GM21515 (cell line): ENCODE results near the gene SYNE2.
"Not testable (repeated sequence)": the region's sequence is repeated elsewhere in the genome, so short reads cannot be mapped to it uniquely, and the experiment has no call there.

ENCODE experiments used
- ATAC-seq: cut with Tn5 transposase; IDR thresholded peaks from one replicate; pipeline ENCODE4 v1.9.1; 2021; ENCODE audit not compliant: unreplicated experiment

Gene SYNE2

GRCh38 chr14:63852817-63853731, at the start of gene SYNE2:
TSS of gene SYNE2 (plus strand) at chr14:63853004. CDS start at chr14:63909149, 56,145 bp downstream.
- peak; percentile 77 for ATAC-seq

DNA sequence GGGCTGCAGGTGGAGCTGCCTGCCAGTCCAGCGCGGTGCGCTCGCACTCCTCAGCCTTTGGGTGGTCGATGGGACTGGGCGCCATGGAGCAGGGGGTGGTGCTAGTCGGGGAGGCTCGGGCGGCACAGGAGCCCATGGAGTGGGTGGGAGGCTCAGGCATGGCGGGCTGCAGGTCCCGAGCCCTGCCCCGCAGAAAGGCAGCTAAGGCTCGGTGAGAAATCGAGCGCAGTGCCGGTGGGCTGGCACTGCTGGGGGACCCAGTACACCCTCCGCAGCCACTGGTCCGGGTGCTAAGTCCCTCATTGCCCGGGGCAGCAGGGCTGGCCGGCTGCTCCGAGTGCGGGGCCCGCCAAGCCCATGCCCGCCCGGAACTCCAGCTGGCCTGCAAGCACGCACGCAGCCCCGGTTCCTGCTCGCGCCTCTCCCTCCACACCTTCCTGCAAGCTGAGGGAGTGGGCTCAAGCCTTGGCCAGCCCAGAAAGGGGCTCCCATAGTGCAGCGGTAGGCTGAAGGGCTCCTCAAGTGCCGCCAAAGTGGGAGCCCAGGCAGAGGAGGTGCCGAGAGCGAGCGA, 49.5 kb upstream of the SYNE2 start:
- ATAC-seq = not testable (repeated sequence)

- ATAC-seq = not testable (repeated sequence)
These were observed 46.7 kb upstream of the SYNE2 start for GRCh38 chr14:63806064-63806463.

- not testable (repeated sequence) for ATAC-seq
These were observed 41.1 kb upstream of the SYNE2 start for GRCh38 chr14:63811692-63812091.

DNA sequence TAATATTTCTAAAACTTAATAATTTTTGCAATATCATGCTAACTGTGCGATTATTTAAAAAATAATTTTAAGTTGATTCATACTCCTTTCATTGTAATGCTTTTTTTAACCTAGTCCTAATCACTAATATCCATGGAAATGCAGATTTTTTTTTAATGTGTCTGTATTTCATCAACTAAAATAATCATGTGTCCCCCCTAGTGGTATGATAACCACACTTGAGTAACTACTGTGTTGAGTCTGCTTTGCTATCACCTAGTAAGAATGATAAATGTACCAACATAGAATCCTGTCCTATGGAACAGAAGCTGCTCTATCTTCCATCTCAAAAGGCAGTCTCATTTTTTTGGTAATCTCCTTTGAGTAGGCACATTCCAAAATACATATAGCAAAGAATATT, 19.1 kb upstream of the SYNE2 start:
- no peak for ATAC-seq

GRCh38 chr14:63840981-63841380, 11.8 kb upstream of the SYNE2 start:
- ATAC-seq = no peak

DNA sequence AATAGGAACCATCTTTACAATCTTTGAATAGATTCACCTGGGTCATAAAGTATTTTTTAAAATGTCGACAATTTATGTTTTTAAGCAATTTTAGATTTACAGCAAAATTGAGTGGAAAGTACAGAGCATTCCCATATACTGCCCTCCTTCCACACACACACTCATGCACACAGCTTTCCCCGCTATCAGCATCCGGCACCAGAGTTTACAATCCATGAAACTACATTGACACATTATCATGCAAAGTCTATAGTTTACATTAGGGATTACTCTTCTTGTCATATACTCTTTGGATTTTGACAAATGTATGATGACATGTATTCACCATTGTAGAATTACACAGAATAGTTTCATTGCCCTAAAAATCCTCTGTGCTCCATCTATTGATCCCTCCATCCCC, 9.0 kb upstream of the SYNE2 start:
- no peak for ATAC-seq

- no peak for ATAC-seq
These were observed 3.9 kb upstream of the SYNE2 start for GRCh38 chr14:63848890-63849289.

- ATAC-seq = no peak
These were observed 460 bp upstream of the SYNE2 start for GRCh38 chr14:63852271-63852816.

- no peak for ATAC-seq
These were observed 1.1 kb downstream of the SYNE2 start for GRCh38 chr14:63853831-63854293.

DNA sequence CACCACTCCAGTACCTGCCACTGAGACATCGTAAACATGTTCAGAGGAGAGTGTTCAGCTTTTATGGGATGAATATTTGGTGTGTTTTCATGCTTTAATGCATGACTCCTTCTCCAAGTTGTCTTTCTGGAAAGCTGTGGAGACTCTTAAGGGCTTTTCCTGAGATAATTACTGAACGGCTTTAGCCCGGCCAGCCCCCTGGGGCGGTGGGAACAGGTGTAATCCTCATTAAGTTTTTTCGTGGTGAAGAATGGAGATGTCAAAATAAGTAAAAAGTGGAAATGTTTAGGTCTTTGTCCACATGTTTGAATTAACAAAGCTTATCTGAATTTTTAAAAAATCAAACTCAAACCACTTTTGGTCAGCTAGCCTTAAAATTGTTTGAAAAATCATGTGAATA, 1.5 kb downstream of the SYNE2 start:
- ATAC-seq = no peak

DNA sequence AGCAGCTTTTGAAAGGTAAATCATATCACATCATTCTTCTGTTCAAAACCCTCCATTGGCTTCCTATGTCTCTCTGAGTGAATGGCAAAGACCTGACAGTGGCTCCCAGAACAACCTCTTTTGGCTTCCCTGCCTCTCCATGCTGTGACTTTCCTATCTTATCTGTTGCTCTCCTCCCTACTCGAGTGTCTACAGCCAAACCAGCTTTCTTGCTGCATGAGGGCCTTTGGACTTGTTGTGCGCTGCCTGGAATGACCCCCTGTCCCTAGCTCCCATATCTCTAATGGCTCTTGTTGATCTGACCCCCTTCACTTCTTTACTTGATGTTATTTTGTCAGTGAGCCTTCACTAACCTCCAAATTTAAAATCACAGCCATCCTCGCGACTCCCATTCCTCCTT, 2.5 kb downstream of the SYNE2 start:
- no peak for ATAC-seq

- ATAC-seq = no peak
These were observed 4.7 kb downstream of the SYNE2 start for GRCh38 chr14:63857466-63858030.

- ATAC-seq = no peak
These were observed 7.3 kb downstream of the SYNE2 start for GRCh38 chr14:63860146-63860545.

- no peak for ATAC-seq
These were observed 9.4 kb downstream of the SYNE2 start for GRCh38 chr14:63862163-63862562.

DNA sequence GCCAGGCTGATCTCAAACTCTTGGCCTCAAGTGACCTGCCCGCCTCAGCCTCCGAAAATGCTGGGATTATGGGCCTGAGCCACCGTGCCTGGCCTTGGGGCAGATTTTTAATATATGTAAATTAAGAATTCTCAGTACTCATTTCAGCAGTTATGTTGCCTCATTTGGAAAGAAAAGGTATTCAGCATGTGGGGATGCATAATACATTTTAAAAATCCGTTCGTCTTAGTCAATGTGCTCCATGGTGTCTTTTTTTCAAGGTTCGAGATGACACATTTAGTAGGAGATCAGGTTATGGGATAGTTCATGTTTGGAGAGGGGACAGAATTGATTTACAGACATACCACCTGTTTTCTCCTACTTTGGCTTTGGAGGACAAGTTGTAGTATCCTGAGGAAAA, 10.2 kb downstream of the SYNE2 start:
- ATAC-seq = no peak

DNA sequence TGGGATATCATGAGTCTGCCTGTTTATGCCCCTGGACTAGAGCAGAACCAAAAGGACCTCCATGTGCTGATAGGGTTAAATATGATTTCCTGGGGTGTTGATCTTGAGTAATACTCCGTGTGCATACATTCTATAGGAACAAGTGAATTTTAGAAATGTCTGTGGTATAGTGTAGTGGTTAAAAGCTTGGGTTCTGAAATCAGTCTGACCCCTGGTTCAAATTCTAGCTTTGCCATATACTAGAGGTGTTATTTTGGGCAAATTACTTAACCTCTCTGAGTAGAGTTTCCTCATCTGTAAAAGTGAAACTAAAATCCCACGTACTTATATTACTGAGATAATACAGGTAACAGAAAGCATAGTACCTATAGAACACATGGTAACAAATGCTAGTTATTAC, 12.0 kb downstream of the SYNE2 start:
- ATAC-seq = peak; percentile 41

- no peak for ATAC-seq
These were observed 15.4 kb downstream of the SYNE2 start for GRCh38 chr14:63867933-63868921.

DNA sequence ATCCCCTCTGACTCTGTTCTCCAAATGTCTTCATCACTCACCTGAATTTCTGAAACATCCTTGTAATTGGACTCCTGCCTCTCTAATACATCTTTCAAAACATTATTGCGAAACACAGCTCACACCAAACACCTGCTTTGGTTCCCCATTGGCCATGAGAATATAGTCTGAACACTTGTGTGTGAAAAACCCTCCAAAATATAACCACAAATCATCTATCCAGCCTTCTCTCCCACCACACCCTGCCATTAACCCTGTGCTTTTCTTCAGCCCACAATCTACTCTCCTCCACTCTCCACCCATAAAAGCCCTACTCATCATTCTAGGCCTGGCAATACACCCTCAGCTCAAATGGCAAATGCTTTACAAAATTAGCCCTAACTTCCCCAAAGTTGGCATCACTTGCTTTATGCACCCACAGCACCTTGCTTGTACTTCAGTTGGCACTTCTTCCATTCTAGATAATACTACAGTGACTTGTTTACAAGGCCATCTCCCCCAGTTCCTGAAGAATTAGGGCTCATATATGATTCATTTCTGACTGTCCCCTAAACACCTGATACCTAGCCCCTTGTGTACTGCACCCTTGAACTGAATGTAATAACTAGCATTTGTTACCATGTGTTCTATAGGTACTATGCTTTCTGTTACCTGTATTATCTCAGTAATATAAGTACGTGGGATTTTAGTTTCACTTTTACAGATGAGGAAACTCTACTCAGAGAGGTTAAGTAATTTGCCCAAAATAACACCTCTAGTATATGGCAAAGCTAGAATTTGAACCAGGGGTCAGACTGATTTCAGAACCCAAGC, 17.3 kb downstream of the SYNE2 start:
- not testable (repeated sequence) for ATAC-seq

- not testable (repeated sequence) for ATAC-seq
These were observed 17.9 kb downstream of the SYNE2 start for GRCh38 chr14:63870753-63871037.
